LNCAP (cell line): ENCODE measurements around the gene TEX44.

Source experiments
- CTCF ChIP-seq: fragments of 450-650 bp; IDR thresholded peaks from 2 replicates; pipeline ENCODE4 v1.5.1; 2017; ENCODE audit warnings: mild to moderate bottlenecking

TEX44 gene

GRCh38 chr2:231614559-231615057, 21.9 kb downstream of the TEX44 start:
- no peak for TF ChIP-seq CTCF

- TF ChIP-seq CTCF: no peak
Measured at GRCh38 chr2:231615058-231615671, 22.5 kb downstream of the TEX44 start.

GRCh38 chr2:231616296-231616695, 23.6 kb downstream of the TEX44 start:
- TF ChIP-seq CTCF: no peak

DNA sequence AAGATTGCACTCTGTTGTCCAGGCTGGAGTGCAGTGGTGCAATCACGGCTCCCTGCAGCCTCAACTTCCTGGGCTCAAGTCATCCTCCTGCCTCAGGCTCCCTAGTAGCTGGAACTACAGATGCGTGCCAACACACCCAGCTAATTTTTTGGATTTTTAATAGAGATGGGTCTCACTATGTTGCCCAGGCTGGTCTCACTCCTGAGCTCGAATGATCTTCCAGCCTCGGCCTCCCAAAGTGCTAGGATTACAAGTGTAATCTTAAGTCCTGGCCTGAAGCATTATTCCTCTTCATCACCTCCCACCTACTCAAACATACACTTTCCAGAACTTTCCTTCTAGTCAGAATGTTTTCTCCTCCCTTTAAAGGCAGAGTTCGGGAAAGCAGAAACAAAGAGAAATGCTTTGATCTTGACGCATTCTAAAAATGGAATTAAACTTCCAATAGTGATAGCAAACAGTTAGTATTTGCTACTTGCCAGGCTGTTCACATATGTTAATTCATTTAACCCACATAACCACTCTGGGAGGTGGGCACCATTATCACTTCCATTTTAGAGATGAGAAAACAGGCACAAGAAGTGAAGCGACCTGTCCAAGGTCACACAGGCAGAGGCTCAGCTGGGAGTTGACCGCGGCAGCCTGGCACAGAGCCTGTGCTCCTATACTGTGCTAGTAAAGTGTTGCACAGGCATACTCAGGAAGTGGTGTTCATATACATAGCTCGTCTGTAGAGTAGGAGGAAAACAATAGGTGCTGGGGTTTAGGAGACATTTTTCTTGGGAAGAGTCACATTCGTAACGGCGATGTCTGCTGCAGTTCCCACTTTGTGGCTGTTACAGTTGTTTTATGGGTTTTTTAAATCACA, 24.6 kb downstream of the TEX44 start:
- TF ChIP-seq CTCF: no peak

DNA sequence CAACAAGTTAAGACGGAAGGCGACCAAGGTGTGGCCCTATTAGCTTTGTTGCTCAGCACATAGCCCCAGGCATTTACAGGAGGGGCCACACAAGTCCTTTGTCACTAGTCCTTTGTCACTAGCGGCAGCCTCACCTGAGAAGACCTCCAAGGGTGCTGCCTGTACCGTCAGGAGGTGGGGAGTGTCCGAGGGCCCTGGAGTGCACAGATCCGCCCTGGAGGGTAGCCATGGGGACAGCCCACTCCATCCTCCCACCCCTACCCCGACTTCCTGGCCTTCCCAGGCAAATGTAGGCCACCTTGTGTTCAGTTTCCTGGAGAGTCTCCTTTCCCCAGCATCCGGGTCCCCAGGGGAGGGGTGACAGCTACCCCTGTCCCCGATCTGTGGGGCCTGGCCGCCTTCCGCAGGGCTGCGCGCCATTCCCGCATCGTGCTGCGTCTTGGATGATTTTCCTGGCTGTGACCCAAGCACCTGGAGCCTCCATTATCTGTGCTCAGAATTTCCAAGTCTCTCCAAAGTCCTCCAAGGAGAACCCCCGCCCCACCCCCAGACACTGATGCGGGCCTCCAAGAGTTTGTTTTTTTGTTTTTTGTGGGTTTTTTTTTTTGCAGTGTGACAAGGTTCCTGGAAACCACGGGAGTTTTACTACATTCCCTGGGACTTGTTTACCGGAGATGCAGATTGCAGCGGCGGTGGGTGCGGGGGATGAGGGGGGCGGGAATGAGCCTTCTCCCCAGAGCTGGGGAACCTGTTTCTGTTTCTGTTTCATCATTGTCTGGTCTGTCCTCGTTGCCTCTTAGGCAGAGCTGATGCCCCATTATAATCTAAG, 28.6 kb downstream of the TEX44 start:
- no peak for TF ChIP-seq CTCF

GRCh38 chr2:231622963-231623362, 30.3 kb downstream of the TEX44 start:
- no peak for TF ChIP-seq CTCF

- TF ChIP-seq CTCF: no peak
Measured at GRCh38 chr2:231626449-231626848, 33.8 kb downstream of the TEX44 start.
